HG02642 (cell line): ENCODE results near the gene HIP1R.
"Not testable (repeated sequence)": the region's sequence is repeated elsewhere in the genome, so short reads cannot be mapped to it uniquely, and the experiment has no call there.

Experiments used
- ATAC-seq: cut with Tn5 transposase; IDR thresholded peaks from one replicate; pipeline ENCODE4 v1.9.1; 2021; ENCODE audit warnings: mild to moderate bottlenecking; ENCODE audit not compliant: unreplicated experiment, poor library complexity

HIP1R gene, protein sequence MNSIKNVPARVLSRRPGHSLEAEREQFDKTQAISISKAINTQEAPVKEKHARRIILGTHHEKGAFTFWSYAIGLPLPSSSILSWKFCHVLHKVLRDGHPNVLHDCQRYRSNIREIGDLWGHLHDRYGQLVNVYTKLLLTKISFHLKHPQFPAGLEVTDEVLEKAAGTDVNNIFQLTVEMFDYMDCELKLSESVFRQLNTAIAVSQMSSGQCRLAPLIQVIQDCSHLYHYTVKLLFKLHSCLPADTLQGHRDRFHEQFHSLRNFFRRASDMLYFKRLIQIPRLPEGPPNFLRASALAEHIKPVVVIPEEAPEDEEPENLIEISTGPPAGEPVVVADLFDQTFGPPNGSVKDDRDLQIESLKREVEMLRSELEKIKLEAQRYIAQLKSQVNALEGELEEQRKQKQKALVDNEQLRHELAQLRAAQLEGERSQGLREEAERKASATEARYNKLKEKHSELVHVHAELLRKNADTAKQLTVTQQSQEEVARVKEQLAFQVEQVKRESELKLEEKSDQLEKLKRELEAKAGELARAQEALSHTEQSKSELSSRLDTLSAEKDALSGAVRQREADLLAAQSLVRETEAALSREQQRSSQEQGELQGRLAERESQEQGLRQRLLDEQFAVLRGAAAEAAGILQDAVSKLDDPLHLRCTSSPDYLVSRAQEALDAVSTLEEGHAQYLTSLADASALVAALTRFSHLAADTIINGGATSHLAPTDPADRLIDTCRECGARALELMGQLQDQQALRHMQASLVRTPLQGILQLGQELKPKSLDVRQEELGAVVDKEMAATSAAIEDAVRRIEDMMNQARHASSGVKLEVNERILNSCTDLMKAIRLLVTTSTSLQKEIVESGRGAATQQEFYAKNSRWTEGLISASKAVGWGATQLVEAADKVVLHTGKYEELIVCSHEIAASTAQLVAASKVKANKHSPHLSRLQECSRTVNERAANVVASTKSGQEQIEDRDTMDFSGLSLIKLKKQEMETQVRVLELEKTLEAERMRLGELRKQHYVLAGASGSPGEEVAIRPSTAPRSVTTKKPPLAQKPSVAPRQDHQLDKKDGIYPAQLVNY

GRCh38 chr12:122834921-122835749, at the start of gene HIP1R:
Gene HIP1R, plus strand, starts transcription at chr12:122835457. Its CDS starts 94 bp downstream, at chr12:122835551.
- ATAC-seq: peak; percentile 46

DNA sequence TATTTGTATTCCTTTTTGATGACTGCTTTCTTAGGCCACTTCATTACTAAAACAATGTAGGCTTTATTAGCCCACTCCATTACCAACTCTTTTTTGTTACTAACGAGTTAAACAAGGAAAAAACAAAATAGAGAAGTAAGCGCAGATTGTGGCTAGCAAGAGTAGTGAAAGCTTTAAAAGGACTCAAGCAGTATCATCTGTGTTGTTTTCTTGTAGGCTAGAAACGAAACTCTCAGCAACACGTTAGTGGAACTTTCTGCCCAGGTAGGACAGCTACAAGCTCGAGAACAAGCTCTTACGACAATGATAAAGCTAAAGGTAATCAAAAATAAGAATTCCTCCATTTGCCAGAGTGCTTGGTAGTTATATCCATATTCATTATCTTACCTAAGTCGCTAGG, 49.8 kb upstream of the HIP1R start:
- no peak for ATAC-seq

GRCh38 chr12:122788387-122788786, 46.9 kb upstream of the HIP1R start:
- ATAC-seq: no peak

DNA sequence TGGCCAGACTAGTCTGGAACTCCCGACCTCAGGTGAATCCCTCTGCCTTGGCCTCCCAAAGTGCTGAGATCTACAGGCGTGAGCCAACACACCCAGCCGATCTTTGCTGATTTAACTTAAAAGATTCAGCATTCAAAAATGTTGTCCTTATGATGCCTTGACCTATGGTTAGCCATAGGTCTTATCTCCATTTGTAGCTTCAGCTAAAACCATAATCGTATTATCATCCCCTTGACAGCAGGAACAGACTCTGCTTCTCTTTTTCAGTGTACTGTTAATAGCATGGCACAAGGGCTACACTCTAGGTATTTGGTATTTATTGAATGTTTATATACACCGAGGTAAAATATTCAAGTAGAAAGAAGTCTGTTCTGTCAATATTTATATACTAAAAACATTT, 45.6 kb upstream of the HIP1R start:
- no peak for ATAC-seq

GRCh38 chr12:122790393-122791075, 44.7 kb upstream of the HIP1R start:
- no peak for ATAC-seq

DNA sequence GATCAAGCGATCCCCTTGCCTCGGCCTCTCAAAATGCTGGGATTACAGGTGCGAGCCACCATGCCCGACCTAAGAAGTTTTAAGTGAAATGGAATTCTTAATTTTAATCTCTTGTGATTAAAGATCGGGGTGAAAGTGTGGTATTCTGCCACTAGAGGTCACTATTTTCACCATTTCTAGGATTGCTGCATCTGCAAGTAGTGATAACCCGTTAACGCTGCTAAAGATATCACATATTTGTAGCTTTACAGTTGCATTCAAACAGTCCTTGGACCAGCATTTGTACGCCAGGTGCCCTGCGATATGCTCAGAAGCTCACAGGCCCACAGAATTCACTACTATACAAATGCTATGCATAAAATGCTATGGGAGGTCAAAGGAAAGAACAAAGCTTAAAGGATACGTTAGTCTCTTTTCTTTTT, 41.6 kb upstream of the HIP1R start:
- no peak for ATAC-seq

DNA sequence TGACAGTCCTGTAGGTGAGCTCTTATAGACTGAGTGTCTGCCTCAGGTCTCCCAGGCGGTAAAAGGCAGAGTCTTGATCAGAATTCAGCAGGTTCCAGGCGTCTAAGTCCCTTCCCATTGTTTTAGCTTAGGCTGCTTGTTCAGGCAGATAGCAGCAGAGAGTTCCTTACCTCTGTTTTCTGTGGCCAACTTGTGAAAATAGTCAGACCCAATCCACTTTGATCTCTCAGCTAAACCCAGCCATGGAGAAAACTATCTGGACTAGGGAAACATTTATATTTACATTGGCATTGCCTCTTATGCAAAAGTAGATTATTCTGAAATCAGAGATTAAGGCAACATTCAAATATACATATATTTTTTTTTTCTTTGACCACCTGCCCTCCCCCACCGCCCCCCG, 39.5 kb upstream of the HIP1R start:
- no peak for ATAC-seq

GRCh38 chr12:122799641-122800243, 35.5 kb upstream of the HIP1R start:
- ATAC-seq: no peak

DNA sequence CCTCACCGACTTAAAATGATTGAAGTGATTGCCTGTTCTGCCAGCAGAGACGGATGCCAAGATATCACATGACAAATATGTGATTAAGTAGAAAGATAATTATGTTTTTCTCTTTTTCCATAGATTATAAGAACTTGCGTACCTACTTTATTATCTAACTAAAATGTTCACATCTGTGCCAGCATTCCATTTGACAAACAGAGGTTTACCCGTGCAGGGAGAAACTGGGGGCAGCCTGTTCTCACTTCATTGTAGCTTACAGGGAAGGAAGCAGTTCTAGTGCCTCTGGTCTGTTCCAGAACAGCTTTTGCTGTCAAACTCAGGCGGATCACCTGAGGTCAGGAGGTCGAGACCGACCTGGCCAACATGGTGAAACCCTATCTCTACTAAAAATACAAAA, 31.3 kb upstream of the HIP1R start:
- no peak for ATAC-seq

GRCh38 chr12:122804957-122805356, 30.3 kb upstream of the HIP1R start:
- not testable (repeated sequence) for ATAC-seq

GRCh38 chr12:122807651-122808050, 27.6 kb upstream of the HIP1R start:
- no peak for ATAC-seq

DNA sequence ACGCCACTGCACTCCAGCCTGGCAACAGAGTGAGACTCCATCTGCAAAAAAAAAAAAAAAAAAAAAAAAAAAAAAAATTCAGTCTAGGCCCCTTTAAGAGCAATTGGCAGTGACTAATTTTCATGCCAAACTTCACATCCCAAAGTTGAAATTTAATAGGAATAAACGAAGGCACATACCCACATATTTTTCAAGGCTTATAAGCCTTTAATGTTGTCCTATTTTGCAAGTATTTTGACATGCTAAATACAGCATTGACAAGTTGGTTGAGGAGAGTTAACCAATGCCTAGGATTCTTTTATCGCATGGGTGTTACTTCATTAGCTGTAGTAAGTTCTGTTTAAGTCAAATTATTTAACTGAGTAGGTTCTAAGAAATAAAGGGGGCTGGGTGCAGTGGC, 23.5 kb upstream of the HIP1R start:
- no peak for ATAC-seq

DNA sequence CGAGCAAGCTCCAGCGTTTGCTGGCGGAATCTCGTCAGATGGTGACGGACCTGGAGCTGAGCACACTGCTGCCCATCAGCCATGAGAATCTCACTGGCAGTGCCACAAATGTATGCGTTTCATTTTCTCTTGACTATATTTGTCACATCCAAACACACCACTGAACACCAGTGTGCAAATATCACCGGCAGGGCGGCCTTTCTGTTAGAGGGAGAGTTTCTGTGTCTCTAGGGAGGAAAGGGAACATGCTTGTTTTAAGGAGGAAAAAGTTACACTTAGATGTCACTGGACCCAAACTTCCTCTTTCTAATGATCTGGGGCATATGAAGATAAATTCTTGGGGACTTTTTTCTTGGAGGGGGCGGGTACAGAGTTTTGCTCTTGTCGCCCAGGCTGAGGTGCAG, 21.9 kb upstream of the HIP1R start:
- ATAC-seq: no peak

DNA sequence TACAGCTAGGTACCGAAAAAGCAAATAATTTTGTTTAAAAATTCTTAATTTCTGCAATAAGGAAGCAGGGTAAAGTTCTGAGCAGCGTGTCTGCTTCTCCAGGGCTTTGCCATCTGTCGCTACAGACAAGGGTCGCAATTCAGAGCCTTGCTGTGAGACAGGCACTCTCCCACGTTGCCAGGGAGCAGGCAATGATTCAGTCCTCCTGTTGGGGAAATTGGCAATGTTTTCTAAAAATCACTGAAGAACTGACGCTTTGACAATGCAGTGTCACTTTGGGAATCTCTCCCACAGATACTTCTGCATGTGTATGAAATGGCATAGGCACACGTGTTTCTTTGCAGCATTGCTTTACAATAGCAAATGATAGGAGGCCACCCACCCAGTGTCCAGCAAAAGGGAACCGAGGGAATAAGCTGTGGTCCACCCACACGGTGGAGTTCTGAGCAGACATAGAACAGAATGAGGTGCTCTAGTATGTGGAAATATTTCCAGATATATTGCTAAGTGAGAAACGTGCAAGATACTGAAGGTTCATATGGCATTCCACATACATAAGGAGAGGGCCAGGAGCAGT, 16.0 kb upstream of the HIP1R start:
- ATAC-seq: no peak

DNA sequence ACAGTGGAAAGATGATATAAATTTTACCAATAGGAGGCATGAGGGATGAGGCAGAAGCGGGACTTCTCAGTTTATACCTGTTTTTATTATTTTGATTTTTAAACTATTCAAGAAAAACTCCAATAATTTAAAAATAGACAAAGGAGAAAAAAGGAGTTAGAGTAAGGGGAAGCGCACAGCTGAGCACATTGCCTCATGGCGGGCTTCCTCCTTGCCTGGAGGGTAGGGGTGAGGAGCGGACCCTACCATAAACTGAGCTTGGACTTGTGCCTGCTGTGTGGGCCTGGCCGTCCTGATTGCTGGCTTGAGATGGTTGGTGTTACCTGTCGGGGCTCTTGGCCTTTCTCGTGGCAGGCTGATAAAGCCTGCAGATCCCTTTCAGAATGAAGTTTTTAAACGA, 15.1 kb upstream of the HIP1R start:
- no peak for ATAC-seq

DNA sequence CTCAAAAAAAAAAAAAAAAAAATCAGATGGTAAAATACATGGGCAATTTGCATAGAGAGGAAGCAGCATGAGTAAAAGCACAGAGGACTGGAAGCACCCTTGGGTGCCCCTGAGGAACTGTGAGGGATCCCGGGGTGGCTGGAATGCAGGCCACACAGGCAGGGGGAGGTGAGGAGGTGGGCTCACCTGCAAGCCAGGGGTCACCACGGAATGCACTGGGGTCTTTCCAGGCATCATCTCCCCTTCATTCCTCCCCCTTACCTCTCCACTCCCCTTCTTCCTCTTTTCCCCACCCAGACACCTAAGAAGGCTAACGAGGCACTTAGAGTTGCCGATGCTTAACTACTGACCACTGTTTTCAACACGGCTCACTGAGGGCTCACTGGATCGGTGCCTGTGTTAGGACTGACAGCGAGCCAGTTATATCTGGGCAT, 14.4 kb upstream of the HIP1R start:
- peak; percentile 51 for ATAC-seq

DNA sequence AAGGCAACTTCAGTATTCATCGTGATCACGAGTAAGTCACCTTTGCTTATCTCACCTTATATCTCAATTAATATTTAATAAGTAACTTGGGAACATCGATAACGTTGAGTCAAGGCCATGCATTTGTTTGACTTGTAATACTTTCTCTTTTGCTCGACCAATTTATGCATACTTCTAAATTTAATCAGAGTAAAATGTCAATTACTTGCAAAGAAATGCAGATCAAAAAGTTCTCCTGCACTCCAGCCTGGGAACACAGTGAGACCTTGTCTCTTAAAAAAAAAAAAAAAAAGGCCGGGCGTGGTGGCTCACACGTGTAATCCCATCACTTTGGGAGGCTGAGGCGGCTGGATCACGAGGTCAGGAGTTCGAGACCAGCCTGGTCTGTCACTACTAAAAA, 11.8 kb upstream of the HIP1R start:
- ATAC-seq: no peak

- ATAC-seq: no peak
These were observed 9.2 kb upstream of the HIP1R start for GRCh38 chr12:122825773-122826724.
